NCI-H187 (cell line): ENCODE measurements around the gene COL4A1.

Experiments used
- DNase-seq, 2 experiments: peaks; one replicate each; lab custom pipeline; 2025; lab: John Stamatoyannopoulos, UW

Gene COL4A1

GRCh38 chr13:110195547-110196485 is 111.1 kb downstream of the COL4A1 start:
- DNase-seq = no peak

GRCh38 chr13:110194451-110194850 is 112.5 kb downstream of the COL4A1 start:
- no peak for DNase-seq

- DNase-seq = no peak
Measured at GRCh38 chr13:110193491-110193890, 113.5 kb downstream of the COL4A1 start.

- DNase-seq = no peak
Measured at GRCh38 chr13:110192472-110192871, 114.5 kb downstream of the COL4A1 start.

GRCh38 chr13:110187641-110188161 is 119.3 kb downstream of the COL4A1 start:
- DNase-seq = no peak

- no peak for DNase-seq
Measured at GRCh38 chr13:110186231-110186855, 120.6 kb downstream of the COL4A1 start.

- DNase-seq = no peak
Measured at GRCh38 chr13:110185696-110186095, 121.3 kb downstream of the COL4A1 start.

- DNase-seq = no peak
Measured at GRCh38 chr13:110183910-110184309, 123.0 kb downstream of the COL4A1 start.

GRCh38 chr13:110182461-110182860 is 124.5 kb downstream of the COL4A1 start:
- DNase-seq = no peak

GRCh38 chr13:110182003-110182402 is 125.0 kb downstream of the COL4A1 start:
- no peak for DNase-seq

- DNase-seq = no peak
Measured at GRCh38 chr13:110179857-110180147, 127.2 kb downstream of the COL4A1 start.

GRCh38 chr13:110179116-110179856 is 127.7 kb downstream of the COL4A1 start:
- no peak for DNase-seq

- DNase-seq = no peak
Measured at GRCh38 chr13:110177790-110178189, 129.2 kb downstream of the COL4A1 start.

GRCh38 chr13:110176431-110176830 is 130.5 kb downstream of the COL4A1 start:
- no peak for DNase-seq

- no peak for DNase-seq
Measured at GRCh38 chr13:110173247-110173818, 133.6 kb downstream of the COL4A1 start.

- no peak for DNase-seq
Measured at GRCh38 chr13:110170882-110171281, 136.1 kb downstream of the COL4A1 start.

GRCh38 chr13:110170020-110170790 is 136.8 kb downstream of the COL4A1 start:
- no peak for DNase-seq

GRCh38 chr13:110168999-110169933 is 137.7 kb downstream of the COL4A1 start:
- no peak for DNase-seq

- no peak for DNase-seq
Measured at GRCh38 chr13:110166598-110166997, 140.4 kb downstream of the COL4A1 start.

- no peak for DNase-seq
Measured at GRCh38 chr13:110164706-110165105, 142.3 kb downstream of the COL4A1 start.
